A549 (cell line): ENCODE data around the gene RAB8B. TPM values are rescaled to one million over a fixed set of nuclear protein-coding genes. Genes with fewer than 3 reads are reported as not detected.

ENCODE experiments used
- ATAC-seq, 2 experiments: fragments of 200-7000 bp in 1 of 2; fragments of >200 bp in 1 of 2; cut with Nextera tagmentation in 1 of 2; cut with Tn5 transposase in 1 of 2; 3 replicates each; pipeline versions ENCODE4 v1.8.0 to v1.9.1; 2018 to 2020; ENCODE audit warnings: mild to moderate bottlenecking in 1 of 2, moderate library complexity in 1 of 2
- CTCF ChIA-PET: fragments of 300-600 bp; sonication (Branson Sonifier 250); formaldehyde crosslinking; extraction: SDS; loops from one replicate; lab custom pipeline; 2021; ENCODE audit warnings: antibody characterized with exemption, inconsistent platforms; lab: Yijun Ruan, JAX
- POLR2A ChIA-PET: fragments of 350-600 bp; formaldehyde crosslinking; extraction: SDS; loops from one replicate; lab custom pipeline; 2021; ENCODE audit warnings: antibody characterized with exemption, inconsistent platforms; lab: Yijun Ruan, JAX
- DNase-seq, 2 experiments: peaks; one replicate each; pipeline versions ENCODE4 v3.0.0 to v3.0.0-alpha.2; 2011 to 2016; ENCODE audit warnings: low read depth in 1 of 2, low spot score in 1 of 2
- FAIRE-seq: peaks from 2 replicates; lab custom pipeline; 2011; peaks lifted over from hg19 to GRCh38; lab: Jason Lieb, UNC
- H3K27ac ChIP-seq, 2 experiments: fragments of >200 bp; sonication (Bioruptor Twin); formaldehyde crosslinking; 3 replicates each; pipeline ENCODE4 v1.5.1; 2016 to 2017
- H3K4me1 ChIP-seq: fragments of >200 bp; sonication (Bioruptor Twin); formaldehyde crosslinking; 3 replicates; pipeline ENCODE4 v1.6.1; 2016
- H3K4me2 ChIP-seq: fragments of >200 bp; sonication (Bioruptor Twin); formaldehyde crosslinking; 3 replicates; pipeline ENCODE4 v1.6.1; 2016
- H3K4me3 ChIP-seq: fragments of >200 bp; sonication (Bioruptor Twin); formaldehyde crosslinking; 3 replicates; pipeline ENCODE4 v1.5.1; 2016
- H3K9me3 ChIP-seq: fragments of >200 bp; sonication (Bioruptor Twin); formaldehyde crosslinking; 3 replicates; pipeline ENCODE4 v1.6.1; 2016
- EHMT2 ChIP-seq: fragments of 200-600 bp; sonication (generic); IDR thresholded peaks from 2 replicates; pipeline ENCODE4 v1.6.1; 2016; ENCODE audit warnings: antibody characterized with exemption, low read depth, mild to moderate bottlenecking, moderate library complexity
- ESRRA ChIP-seq: fragments of 150-350 bp; IDR thresholded peaks from 2 replicates; pipeline ENCODE4 v1.6.1; 2014; ENCODE audit warnings: mild to moderate bottlenecking, low read length, borderline replicate concordance
- FOSB ChIP-seq: fragments of 250-450 bp; sonication (Bioruptor Pico); IDR thresholded peaks from 2 replicates; pipeline ENCODE4 v1.5.0; 2020; ENCODE audit warnings: mild to moderate bottlenecking, moderate library complexity
- FOXS1 ChIP-seq: fragments of 250-450 bp; sonication (Bioruptor Pico); IDR thresholded peaks from 2 replicates; pipeline ENCODE4 v1.5.0; 2020; ENCODE audit warnings: mild to moderate bottlenecking, moderate library complexity
- GATA3 ChIP-seq: IDR thresholded peaks from 2 replicates; pipeline ENCODE4 v1.6.1; 2012; ENCODE audit warnings: borderline replicate concordance
- HDAC2 ChIP-seq: fragments of 200-600 bp; sonication (generic); IDR thresholded peaks from 2 replicates; pipeline ENCODE4 v1.6.1; 2016
- HEYL ChIP-seq: fragments of 250-450 bp; sonication (Bioruptor Pico); IDR thresholded peaks from 2 replicates; pipeline ENCODE4 v1.8.0; 2021; ENCODE audit warnings: mild to moderate bottlenecking, moderate library complexity
- HOXA7 ChIP-seq: fragments of 250-450 bp; sonication (Bioruptor Pico); IDR thresholded peaks from 2 replicates; pipeline ENCODE4 v1.5.0; 2020; ENCODE audit warnings: mild to moderate bottlenecking, moderate library complexity
- HOXB13 ChIP-seq: fragments of 250-450 bp; sonication (Bioruptor Pico); IDR thresholded peaks from 2 replicates; pipeline ENCODE4 v1.5.0; 2020; ENCODE audit warnings: low read depth, mild to moderate bottlenecking, moderate library complexity
- JUNB ChIP-seq: fragments of >200 bp; sonication (Bioruptor Twin); formaldehyde crosslinking; IDR thresholded peaks from 2 replicates; pipeline ENCODE4 v1.6.1; 2016
- KDM1A ChIP-seq: fragments of 200-600 bp; sonication (generic); IDR thresholded peaks from 2 replicates; pipeline ENCODE4 v1.6.1; 2016; ENCODE audit warnings: low read depth, mild to moderate bottlenecking
- MAFK ChIP-seq: fragments of 450-650 bp; IDR thresholded peaks from 2 replicates; pipeline ENCODE4 v1.6.1; 2014; ENCODE audit not compliant: partially characterized antibody
- MAZ ChIP-seq: fragments of 150-350 bp; IDR thresholded peaks from 2 replicates; pipeline ENCODE4 v1.6.1; 2014; ENCODE audit warnings: antibody characterized with exemption, low read depth, low read length, borderline replicate concordance
- NFE2L2 ChIP-seq: fragments of 150-350 bp; conservative IDR thresholded peaks from 2 replicates; pipeline ENCODE4 v1.6.1; 2014; ENCODE audit warnings: low read length
- NPAS2 ChIP-seq: fragments of 250-450 bp; sonication (Bioruptor Pico); IDR thresholded peaks from 2 replicates; pipeline ENCODE4 v1.8.0; 2022; ENCODE audit warnings: mild to moderate bottlenecking, moderate library complexity, borderline replicate concordance
- RAD21 ChIP-seq, 2 experiments: fragments of >200 bp in 1 of 2; sonication (Bioruptor Twin) in 1 of 2; formaldehyde crosslinking in 1 of 2; IDR thresholded peaks in 1 of 2; conservative IDR thresholded peaks in 1 of 2; 2 replicates in 1 of 2; 3 replicates in 1 of 2; pipeline ENCODE4 v1.6.1; 2012 to 2018; ENCODE audit warnings: inconsistent platforms in 1 of 2
- RCOR1 ChIP-seq: fragments of 150-350 bp; IDR thresholded peaks from 2 replicates; pipeline ENCODE4 v1.6.1; 2014; ENCODE audit warnings: antibody characterized with exemption, low read length, low read depth
- RFX5 ChIP-seq: fragments of 450-650 bp; IDR thresholded peaks from 2 replicates; pipeline ENCODE4 v1.7.1; 2014; ENCODE audit warnings: antibody characterized with exemption, mild to moderate bottlenecking, moderate library complexity
- SREBF2 ChIP-seq: fragments of 450-650 bp; IDR thresholded peaks from 2 replicates; pipeline ENCODE4 v1.6.1; 2014; ENCODE audit warnings: mild to moderate bottlenecking, moderate library complexity
- TFCP2L1 ChIP-seq: fragments of 250-450 bp; sonication (Bioruptor Pico); IDR thresholded peaks from 2 replicates; pipeline ENCODE4 v1.5.0; 2021; ENCODE audit warnings: mild to moderate bottlenecking
- TP53 ChIP-seq: fragments of 250-450 bp; sonication (Bioruptor Pico); IDR thresholded peaks from 2 replicates; pipeline ENCODE4 v1.5.0; 2021; ENCODE audit warnings: mild to moderate bottlenecking, moderate library complexity
- ZSCAN20 ChIP-seq: fragments of 250-450 bp; sonication (Bioruptor Pico); IDR thresholded peaks from 2 replicates; pipeline ENCODE4 v1.8.0; 2022; ENCODE audit warnings: mild to moderate bottlenecking, moderate library complexity
- WGBS: methylation state at CpG from one replicate; pipeline ENCODE4 v1.1.6; 2017; ENCODE audit errors: missing lambda C conversion rate; 5-methylcytosine and 5-hydroxymethylcytosine counted together
- polyA plus RNA-seq, 4 experiments: library from polyadenylated mRNA; depleted of rRNA in 3 of 4; stranded (reverse); fragments of >200 nt; fragmentation: RNase III in 1 of 4; extraction: RNeasy Plus Mini Kit Qiagen cat#74134 plus additional on column Dnase treatment in 1 of 4; gene quantifications; 2 replicates in 3 of 4; 3 replicates in 1 of 4; pipeline ENCODE4 v1.2.3, GENCODE V29; 2011 to 2017
- TF ChIP-seq, protein P1 (sequence below): fragments of 250-450 bp; sonication (Bioruptor Pico); IDR thresholded peaks from 2 replicates; pipeline ENCODE4 v1.5.0; 2020; ENCODE audit warnings: low read depth, mild to moderate bottlenecking, moderate library complexity
- TF ChIP-seq, protein P2 (sequence below): fragments of >200 bp; sonication (Bioruptor Twin); formaldehyde crosslinking; IDR thresholded peaks from 3 replicates; pipeline ENCODE4 v1.6.1; 2016
- TF ChIP-seq, protein P3 (sequence below): fragments of >200 bp; sonication (Bioruptor Twin); formaldehyde crosslinking; IDR thresholded peaks from 2 replicates; pipeline ENCODE4 v1.6.1; 2016
- TF ChIP-seq, protein P4 (sequence below): fragments of 250-450 bp; sonication (Bioruptor Pico); IDR thresholded peaks from 2 replicates; pipeline ENCODE4 v1.5.0; 2021; ENCODE audit warnings: mild to moderate bottlenecking, moderate library complexity, borderline replicate concordance

RAB8B gene
- polyA plus RNA-seq, 2 of the 4 experiments (the other 2 are of a cell fraction), result 21.5 to 41.4 TPM

DNA sequence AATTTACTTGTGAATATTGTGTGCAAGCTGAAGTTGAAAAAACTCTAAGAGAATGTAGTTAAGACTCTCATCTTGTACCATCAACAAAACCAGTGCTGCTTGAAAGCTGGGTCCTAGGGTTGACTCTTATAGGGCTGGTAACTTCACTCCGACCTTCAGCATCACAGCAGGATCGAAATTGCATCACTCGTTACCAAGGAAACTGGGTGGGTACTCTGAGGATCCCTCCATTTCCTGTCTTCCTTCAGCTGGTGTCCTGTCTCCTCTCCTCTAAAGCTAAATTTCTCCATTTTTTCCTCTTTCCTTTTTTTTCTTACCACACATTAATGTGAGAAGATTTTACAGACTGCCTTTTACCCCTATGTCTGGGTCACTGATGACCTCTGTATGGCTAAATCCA lies 85.0 kb downstream of the RAB8B start:
- POLR2A ChIA-PET, result no interaction called here
- H3K4me1 ChIP-seq, result peaks cover 24% of the 10 kb centered on the region
- H3K4me3 ChIP-seq, result no peak overlapping the region
- TF ChIP-seq HEYL (CRISPR knock-in tag), result no peak
- TF ChIP-seq TFCP2L1, result no peak
- TF ChIP-seq KDM1A, result no peak
- TF ChIP-seq TP53 (CRISPR knock-in tag), result no peak
- TF ChIP-seq MAFK, result no peak
- no peak for TF ChIP-seq ZSCAN20 (CRISPR knock-in tag)
- no peak for TF ChIP-seq HOXB13
- no peak for TF ChIP-seq HDAC2
- CTCF ChIA-PET, result interaction anchor here (0.8 to 1.6 kb wide), 7 partner anchors 9 to 227 kb away, joined by 3 to 4 read pairs (median 3); no protein-coding TSS in a partner anchor
- DNase-seq (peak in 1 of 2 experiments; percentile 52), ATAC-seq (no peak), FAIRE-seq (no peak)
- H3K4me2 ChIP-seq, result peak overlapping the region; percentile 9; the same call in 1 of the 3 replicates
- peak overlapping the region in 1 of 2 experiments; percentile 4; a peak in 1 of 6 replicates for H3K27ac ChIP-seq
- 90% methylated on average over 3 of the region's 3 CpGs for WGBS
- no peaks in the 10 kb centered on the region; the same call in 2 of the 3 replicates for H3K9me3 ChIP-seq

DNA sequence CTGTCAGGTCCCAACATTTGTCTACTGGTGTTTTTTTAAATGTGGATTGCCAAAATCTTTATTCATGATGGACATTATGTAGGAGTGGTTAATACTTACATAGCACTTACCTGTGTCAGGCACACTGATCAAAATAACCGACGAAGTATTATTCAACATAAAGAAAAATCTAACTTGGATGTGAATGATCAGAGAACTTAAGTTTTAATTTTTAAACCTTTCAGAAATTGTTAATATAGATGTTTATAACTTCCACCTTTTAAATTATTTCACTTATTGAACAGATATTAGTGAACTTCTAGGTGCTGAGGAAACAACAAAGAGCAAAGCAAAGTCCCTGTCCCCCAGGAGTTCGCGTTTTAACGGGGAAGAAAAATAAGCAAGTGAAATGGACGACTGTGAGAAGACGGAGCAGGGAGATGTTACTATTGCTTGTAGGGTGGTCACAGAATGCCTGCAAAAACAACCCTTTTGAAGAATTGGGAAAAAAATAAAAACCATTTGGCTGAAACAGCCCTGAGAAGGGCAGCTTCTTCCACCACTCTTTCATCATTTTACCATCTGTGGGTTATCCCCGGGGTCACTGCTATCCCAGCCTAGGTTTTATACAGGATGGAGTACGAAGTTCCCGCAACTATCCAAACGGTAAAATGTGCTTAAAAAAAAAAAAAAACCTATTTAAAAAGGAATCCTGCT lies 87.1 kb downstream of the RAB8B start:
- ChIA-PET POLR2A (interaction anchor here (0.6 to 3.0 kb wide), 17 partner anchors 37 to 1524 kb away, joined by 3 to 24 read pairs (median 4); partner anchors contain the start of genes RAB8B and RPS27L), CTCF (interaction anchor here (0.7 to 2.4 kb wide), 9 partner anchors 11 to 853 kb away, joined by 3 to 9 read pairs (median 3); partner anchors contain the start of gene RPS27L)
- Histone ChIP-seq H3K4me3 (peak overlapping the region; percentile 92), H3K4me1 (peaks cover 24% of the 10 kb centered on the region), H3K9me3 (no peaks in the 10 kb centered on the region; the same call in 2 of the 3 replicates)
- WGBS, result 44% methylated on average over 11 of the region's 11 CpGs
- no peak for TF ChIP-seq GATA3
- peak; percentile 58; the same call in 1 of the 2 replicates for TF ChIP-seq FOSB (CRISPR knock-in tag)
- TF ChIP-seq, all 56 proteins: peak for 1
- no peak for FAIRE-seq
- no peak for DNase-seq
- peak overlapping the region; percentile 88 to 94 for H3K27ac ChIP-seq
- peak overlapping the region; percentile 68 for H3K4me2 ChIP-seq
- peak; percentile 15 to 55; a peak in 5 of 6 replicates for ATAC-seq

DNA sequence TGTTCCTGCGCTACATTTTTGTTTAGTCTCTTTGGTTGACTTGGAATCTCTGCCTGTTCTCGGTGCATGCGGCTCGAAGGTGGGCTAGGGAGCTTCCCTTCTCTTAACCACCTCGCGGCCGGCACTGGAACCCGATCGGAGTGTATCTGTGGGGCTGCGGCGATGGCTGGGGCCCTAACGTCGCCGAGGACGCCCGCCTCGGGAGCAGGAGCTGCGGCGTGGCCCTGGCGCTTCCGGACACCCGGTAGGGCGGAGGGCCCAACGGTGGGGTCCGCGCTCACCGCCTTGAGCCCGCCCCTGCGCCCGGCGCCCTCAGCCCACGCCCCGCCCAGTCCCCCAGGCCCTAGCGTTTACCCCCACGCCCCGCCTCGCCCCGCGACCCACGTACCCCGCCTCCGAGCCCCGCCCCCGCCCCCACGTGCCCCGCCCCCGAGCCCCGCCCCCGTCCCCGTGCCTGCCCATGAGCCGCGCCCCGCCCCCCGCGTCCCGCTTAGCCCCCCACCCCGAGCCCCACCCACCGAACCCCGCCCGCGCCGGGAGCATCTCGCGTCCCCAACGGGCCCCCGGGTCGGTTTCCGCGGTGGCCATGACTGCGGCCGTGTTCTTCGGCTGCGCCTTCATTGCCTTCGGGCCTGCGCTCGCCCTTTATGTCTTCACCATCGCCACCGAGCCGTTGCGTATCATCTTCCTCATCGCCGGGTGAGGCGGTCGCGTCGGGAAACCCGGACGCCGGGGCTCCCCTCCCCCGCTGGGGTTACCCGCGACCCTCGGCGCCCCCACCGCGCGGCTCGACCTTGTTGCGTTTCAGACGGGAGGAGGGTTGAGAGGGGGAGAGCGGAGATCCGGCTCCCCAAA lies 87.9 kb downstream of the RAB8B start, which contains the start of gene APH1B:
APH1B (plus strand) TSS at position 568 of the 855 bp plus-strand sequence; CDS start at position 587, 19 bp downstream.
- CTCF ChIA-PET, result interaction anchor here (0.7 to 2.4 kb wide), 8 partner anchors 12 to 189 kb away, joined by 3 to 9 read pairs (median 4); partner anchors contain the start of gene RPS27L
- peak; percentile 69 to 83 for DNase-seq
- WGBS, result under 1% methylated on average over 23 of the region's 102 CpGs
- no peak for TF ChIP-seq GATA3
- no peak for TF ChIP-seq RFX5
- TF ChIP-seq RCOR1, result no peak
- no peak for TF ChIP-seq NFE2L2
- TF ChIP-seq, protein P1, sequence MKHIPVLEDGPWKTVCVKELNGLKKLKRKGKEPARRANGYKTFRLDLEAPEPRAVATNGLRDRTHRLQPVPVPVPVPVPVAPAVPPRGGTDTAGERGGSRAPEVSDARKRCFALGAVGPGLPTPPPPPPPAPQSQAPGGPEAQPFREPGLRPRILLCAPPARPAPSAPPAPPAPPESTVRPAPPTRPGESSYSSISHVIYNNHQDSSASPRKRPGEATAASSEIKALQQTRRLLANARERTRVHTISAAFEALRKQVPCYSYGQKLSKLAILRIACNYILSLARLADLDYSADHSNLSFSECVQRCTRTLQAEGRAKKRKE (CRISPR knock-in tag), result no peak
- no peak for TF ChIP-seq FOXS1 (CRISPR knock-in tag)
- TF ChIP-seq RAD21 (conservative IDR thresholded peaks at IDR 0.05 in 1 of 2, IDR thresholded peaks at IDR 0.05 in 1 of 2), result peak; percentile 12 to 38; a peak in 3 of 5 replicates
- TF ChIP-seq, protein P2, sequence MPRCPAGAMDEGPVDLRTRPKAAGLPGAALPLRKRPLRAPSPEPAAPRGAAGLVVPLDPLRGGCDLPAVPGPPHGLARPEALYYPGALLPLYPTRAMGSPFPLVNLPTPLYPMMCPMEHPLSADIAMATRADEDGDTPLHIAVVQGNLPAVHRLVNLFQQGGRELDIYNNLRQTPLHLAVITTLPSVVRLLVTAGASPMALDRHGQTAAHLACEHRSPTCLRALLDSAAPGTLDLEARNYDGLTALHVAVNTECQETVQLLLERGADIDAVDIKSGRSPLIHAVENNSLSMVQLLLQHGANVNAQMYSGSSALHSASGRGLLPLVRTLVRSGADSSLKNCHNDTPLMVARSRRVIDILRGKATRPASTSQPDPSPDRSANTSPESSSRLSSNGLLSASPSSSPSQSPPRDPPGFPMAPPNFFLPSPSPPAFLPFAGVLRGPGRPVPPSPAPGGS, result peak; percentile 82; the same call in 2 of the 3 replicates
- TF ChIP-seq SREBF2, result no peak
- no peak for TF ChIP-seq HOXA7 (CRISPR knock-in tag)
- no peak for TF ChIP-seq ESRRA
- no peak for TF ChIP-seq ZSCAN20 (CRISPR knock-in tag)
- TF ChIP-seq MAZ, result no peak
- TF ChIP-seq, protein P3, sequence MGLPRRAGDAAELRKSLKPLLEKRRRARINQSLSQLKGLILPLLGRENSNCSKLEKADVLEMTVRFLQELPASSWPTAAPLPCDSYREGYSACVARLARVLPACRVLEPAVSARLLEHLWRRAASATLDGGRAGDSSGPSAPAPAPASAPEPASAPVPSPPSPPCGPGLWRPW, result no peak
- TF ChIP-seq JUNB, result no peak
- no peak for TF ChIP-seq HOXB13
- TF ChIP-seq EHMT2, result no peak
- no peak for TF ChIP-seq NPAS2 (CRISPR knock-in tag)
- TF ChIP-seq, protein P4, sequence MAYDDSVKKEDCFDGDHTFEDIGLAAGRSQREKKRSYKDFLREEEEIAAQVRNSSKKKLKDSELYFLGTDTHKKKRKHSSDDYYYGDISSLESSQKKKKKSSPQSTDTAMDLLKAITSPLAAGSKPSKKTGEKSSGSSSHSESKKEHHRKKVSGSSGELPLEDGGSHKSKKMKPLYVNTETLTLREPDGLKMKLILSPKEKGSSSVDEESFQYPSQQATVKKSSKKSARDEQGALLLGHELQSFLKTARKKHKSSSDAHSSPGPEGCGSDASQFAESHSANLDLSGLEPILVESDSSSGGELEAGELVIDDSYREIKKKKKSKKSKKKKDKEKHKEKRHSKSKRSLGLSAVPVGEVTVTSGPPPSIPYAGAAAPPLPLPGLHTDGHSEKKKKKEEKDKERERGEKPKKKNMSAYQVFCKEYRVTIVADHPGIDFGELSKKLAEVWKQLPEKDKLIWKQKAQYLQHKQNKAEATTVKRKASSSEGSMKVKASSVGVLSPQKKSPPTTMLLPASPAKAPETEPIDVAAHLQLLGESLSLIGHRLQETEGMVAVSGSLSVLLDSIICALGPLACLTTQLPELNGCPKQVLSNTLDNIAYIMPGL (CRISPR knock-in tag), result no peak

More for the DNA sequence above, 87.9 kb downstream of the RAB8B start, which contains the start of gene APH1B:
- no peaks in the 10 kb centered on the region; the same call in 2 of the 3 replicates for H3K9me3 ChIP-seq
- H3K27ac ChIP-seq, result peak within 1 kb of the TSS; percentile 88 to 94
- peak within 1 kb of the TSS; percentile 92 for H3K4me3 ChIP-seq
- POLR2A ChIA-PET, result interaction anchor here (0.6 to 3.0 kb wide), 17 partner anchors 38 to 1525 kb away, joined by 3 to 24 read pairs (median 4); partner anchors contain the start of genes RAB8B and RPS27L
- FAIRE-seq (no peak), ATAC-seq (peak; percentile 94)
- peaks cover 24% of the 10 kb centered on the region for H3K4me1 ChIP-seq
- H3K4me2 ChIP-seq, result peak within 1 kb of the TSS; percentile 84
